ENCODE results near the gene OVOL3. TPM values are rescaled to one million over a fixed set of nuclear protein-coding genes. Genes with fewer than 3 reads are reported as not detected.

Gene OVOL3
- total and polyA plus RNA-seq, 2 experiments from 2014 or later = not detected

- TF ChIP-seq EZH2 (IDR thresholded peaks at IDR 0.05; ENCODE audit: insufficient read depth, poor library complexity, severe bottlenecking) = no peak
- TF ChIP-seq EZH2phosphoT487 (IDR thresholded peaks at IDR 0.05; ENCODE audit: insufficient read depth, low read depth) = no peak
- H3K9ac ChIP-seq = no peak overlapping the region
- no peak for DNase-seq
- WGBS, 2 experiments (ENCODE audit: low coverage in 1 of 2, low lambda C conversion rate in 2 of 2, missing lambda C conversion rate in 2 of 2) = 99% methylated on average over 5 of the region's 5 CpGs
- H3K9me3 ChIP-seq (ENCODE audit: low read depth) = no peaks in the 10 kb centered on the region
- in situ Hi-C loops (cut with MboI) = no loop called here
- H3F3A ChIP-seq (ENCODE audit: insufficient read depth) = no peaks in the 10 kb centered on the region
- no peaks in the 10 kb centered on the region for H4K20me1 ChIP-seq (ENCODE audit: insufficient read depth)
- H3K4me1 ChIP-seq (ENCODE audit: insufficient read depth) = no peaks in the 10 kb centered on the region
- no peaks in the 10 kb centered on the region for H3K36me3 ChIP-seq (ENCODE audit: low read depth)
- H3K9me2 ChIP-seq (ENCODE audit: insufficient read depth) = no peaks in the 10 kb centered on the region
- H3K79me2 ChIP-seq (ENCODE audit: insufficient read depth) = no peaks in the 10 kb centered on the region
- no peak overlapping the region for H3K27ac ChIP-seq
- no peak overlapping the region for H2AFZ ChIP-seq
- no peaks in the 10 kb centered on the region for H3K27me3 ChIP-seq (replicated peaks; ENCODE audit: insufficient read depth)
- H3K4me2 ChIP-seq (ENCODE audit: unreplicated experiment) = no peak overlapping the region
- H3K4me3 ChIP-seq = no peak overlapping the region
Observed at GRCh38 chr19:36106991-36107390, 4.0 kb upstream of the OVOL3 start.

- Histone ChIP-seq H3F3A (ENCODE audit: insufficient read depth) (no peaks in the 10 kb centered on the region), H3K27ac (no peak overlapping the region), H3K4me2 (ENCODE audit: unreplicated experiment) (no peak overlapping the region), H3K4me3 (no peak overlapping the region), H3K9me3 (ENCODE audit: low read depth) (no peaks in the 10 kb centered on the region), H3K27me3 (replicated peaks; ENCODE audit: insufficient read depth) (no peaks in the 10 kb centered on the region), H3K79me2 (ENCODE audit: insufficient read depth) (peaks cover 2% of the 10 kb centered on the region; the same call in 1 of the 2 replicates), H3K9ac (no peak overlapping the region), H3K4me1 (ENCODE audit: insufficient read depth) (no peaks in the 10 kb centered on the region), H3K36me3 (ENCODE audit: low read depth) (no peaks in the 10 kb centered on the region), H2AFZ (no peak overlapping the region), H4K20me1 (ENCODE audit: insufficient read depth) (no peaks in the 10 kb centered on the region), H3K9me2 (ENCODE audit: insufficient read depth) (no peaks in the 10 kb centered on the region)
- TF ChIP-seq EZH2phosphoT487 (IDR thresholded peaks at IDR 0.05; ENCODE audit: insufficient read depth, low read depth) (no peak), EZH2 (IDR thresholded peaks at IDR 0.05; ENCODE audit: insufficient read depth, poor library complexity, severe bottlenecking) (no peak)
- 92 to 94% methylated on average over 3 of the region's 3 CpGs for WGBS, 2 experiments (ENCODE audit: low coverage in 1 of 2, low lambda C conversion rate in 2 of 2, missing lambda C conversion rate in 2 of 2)
- in situ Hi-C loops (cut with MboI) = no loop called here
- DNase-seq = no peak
Observed at GRCh38 chr19:36108684-36109083, 2.3 kb upstream of the OVOL3 start.

GRCh38 chr19:36111200-36111539 lies 227 bp downstream of the OVOL3 start:
- TF ChIP-seq EZH2phosphoT487 (IDR thresholded peaks at IDR 0.05; ENCODE audit: insufficient read depth, low read depth) = no peak
- TF ChIP-seq EZH2 (IDR thresholded peaks at IDR 0.05; ENCODE audit: insufficient read depth, poor library complexity, severe bottlenecking) = no peak
- in situ Hi-C loops (cut with MboI) = no loop called here
- no peaks in the 10 kb centered on the region for H3K27me3 ChIP-seq (replicated peaks; ENCODE audit: insufficient read depth)
- no peak overlapping the region for H3K4me3 ChIP-seq
- peaks cover 1% of the 10 kb centered on the region; the same call in 1 of the 2 replicates for H3K4me1 ChIP-seq (ENCODE audit: insufficient read depth)
- no peaks in the 10 kb centered on the region for H4K20me1 ChIP-seq (ENCODE audit: insufficient read depth)
- no peak for DNase-seq
- H3K9ac ChIP-seq = no peak overlapping the region
- no peaks in the 10 kb centered on the region for H3K36me3 ChIP-seq (ENCODE audit: low read depth)
- H3K9me3 ChIP-seq (ENCODE audit: low read depth) = no peaks in the 10 kb centered on the region
- H3K79me2 ChIP-seq (ENCODE audit: insufficient read depth) = peaks cover 17% of the 10 kb centered on the region
- WGBS, 2 experiments (ENCODE audit: low coverage in 1 of 2, low lambda C conversion rate in 2 of 2, missing lambda C conversion rate in 2 of 2) = 88 to 90% methylated on average over 13 of the region's 13 CpGs
- no peak overlapping the region for H2AFZ ChIP-seq
- no peak overlapping the region for H3K27ac ChIP-seq
- no peaks in the 10 kb centered on the region for H3F3A ChIP-seq (ENCODE audit: insufficient read depth)
- H3K4me2 ChIP-seq (ENCODE audit: unreplicated experiment) = no peak overlapping the region
- no peaks in the 10 kb centered on the region for H3K9me2 ChIP-seq (ENCODE audit: insufficient read depth)

- Histone ChIP-seq H4K20me1 (ENCODE audit: insufficient read depth) (no peaks in the 10 kb centered on the region), H2AFZ (no peak overlapping the region), H3F3A (ENCODE audit: insufficient read depth) (no peaks in the 10 kb centered on the region), H3K27me3 (replicated peaks; ENCODE audit: insufficient read depth) (no peaks in the 10 kb centered on the region), H3K4me2 (ENCODE audit: unreplicated experiment) (no peak overlapping the region), H3K9ac (no peak overlapping the region), H3K9me3 (ENCODE audit: low read depth) (no peaks in the 10 kb centered on the region), H3K4me1 (ENCODE audit: insufficient read depth) (peaks cover 7% of the 10 kb centered on the region; the same call in 1 of the 2 replicates), H3K4me3 (no peak overlapping the region), H3K9me2 (ENCODE audit: insufficient read depth) (no peaks in the 10 kb centered on the region), H3K36me3 (ENCODE audit: low read depth) (0 out of 2 replicates have a peak, but pooled peaks cover 3% of the 10 kb centered on the region), H3K27ac (no peak overlapping the region), H3K79me2 (ENCODE audit: insufficient read depth) (peaks cover 32% of the 10 kb centered on the region)
- 98 to 100% methylated on average over 10 of the region's 10 CpGs for WGBS, 2 experiments (ENCODE audit: low coverage in 1 of 2, low lambda C conversion rate in 2 of 2, missing lambda C conversion rate in 2 of 2)
- no peak for TF ChIP-seq EZH2phosphoT487 (IDR thresholded peaks at IDR 0.05; ENCODE audit: insufficient read depth, low read depth)
- TF ChIP-seq EZH2 (IDR thresholded peaks at IDR 0.05; ENCODE audit: insufficient read depth, poor library complexity, severe bottlenecking) = no peak
- in situ Hi-C loops (cut with MboI) = no loop called here
- DNase-seq = no peak
Observed at GRCh38 chr19:36112678-36113077, 1.7 kb downstream of the OVOL3 start.

- no peaks in the 10 kb centered on the region for H3F3A ChIP-seq (ENCODE audit: insufficient read depth)
- H3K79me2 ChIP-seq (ENCODE audit: insufficient read depth) = peaks cover 39% of the 10 kb centered on the region
- 91 to 95% methylated on average over 34 of the region's 34 CpGs for WGBS, 2 experiments (ENCODE audit: low coverage in 1 of 2, low lambda C conversion rate in 2 of 2, missing lambda C conversion rate in 2 of 2)
- H3K36me3 ChIP-seq (ENCODE audit: low read depth) = 0 out of 2 replicates have a peak, but pooled peaks cover 3% of the 10 kb centered on the region
- no peaks in the 10 kb centered on the region for H3K27me3 ChIP-seq (replicated peaks; ENCODE audit: insufficient read depth)
- H3K9ac ChIP-seq = peak overlapping the region; percentile 85; the same call in 1 of the 2 replicates
- H4K20me1 ChIP-seq (ENCODE audit: insufficient read depth) = no peaks in the 10 kb centered on the region
- TF ChIP-seq EZH2 (IDR thresholded peaks at IDR 0.05; ENCODE audit: insufficient read depth, poor library complexity, severe bottlenecking) = no peak
- no peak for TF ChIP-seq EZH2phosphoT487 (IDR thresholded peaks at IDR 0.05; ENCODE audit: insufficient read depth, low read depth)
- peaks cover 7% of the 10 kb centered on the region; the same call in 1 of the 2 replicates for H3K4me1 ChIP-seq (ENCODE audit: insufficient read depth)
- no peaks in the 10 kb centered on the region for H3K9me2 ChIP-seq (ENCODE audit: insufficient read depth)
- no peak overlapping the region for H3K27ac ChIP-seq
- no peaks in the 10 kb centered on the region for H3K9me3 ChIP-seq (ENCODE audit: low read depth)
- H2AFZ ChIP-seq = no peak overlapping the region
- H3K4me3 ChIP-seq = peak overlapping the region; percentile 84; the same call in 1 of the 2 replicates
- no peak for DNase-seq
- in situ Hi-C loops (cut with MboI) = no loop called here
- peak overlapping the region; percentile 91 for H3K4me2 ChIP-seq (ENCODE audit: unreplicated experiment)
Observed at GRCh38 chr19:36113425-36113824, 2.5 kb downstream of the OVOL3 start.
